GM23338 (cell line): ENCODE results near the gene GPR176. TPM values are rescaled to one million over a fixed set of nuclear protein-coding genes. Genes with fewer than 3 reads are reported as not detected.

Source experiments
- ATAC-seq: fragments of 200-7000 bp; cut with Tn5 transposase; 3 replicates; pipeline ENCODE4 v1.9.1; 2020
- DNase-seq: peaks from one replicate; pipeline ENCODE4 v3.0.0-alpha.2; 2015; ENCODE audit warnings: low spot score
- H2AFZ ChIP-seq: fragments of 200-600 bp; sonication (generic); 2 replicates; pipeline ENCODE4 v1.8.0; 2016; ENCODE audit warnings: antibody characterized with exemption, mild to moderate bottlenecking, moderate library complexity
- H3F3A ChIP-seq: fragments of 200-600 bp; sonication (generic); replicated peaks from 2 replicates; pipeline ENCODE4 v1.8.0; 2017; ENCODE audit warnings: antibody characterized with exemption, mixed run types, low read depth
- H3K27ac ChIP-seq: fragments of 200-600 bp; sonication (generic); 2 replicates; pipeline ENCODE4 v1.6.1; 2016; ENCODE audit warnings: low read depth
- H3K27me3 ChIP-seq: fragments of 200-600 bp; sonication (generic); 2 replicates; pipeline ENCODE4 v1.8.0; 2016; ENCODE audit warnings: mild to moderate bottlenecking, mixed run types, moderate library complexity; ENCODE audit not compliant: insufficient read depth
- H3K36me3 ChIP-seq: fragments of 200-600 bp; sonication (generic); 2 replicates; pipeline ENCODE4 v1.8.0; 2016; ENCODE audit warnings: mild to moderate bottlenecking; ENCODE audit not compliant: insufficient read depth
- H3K4me1 ChIP-seq: fragments of 200-600 bp; sonication (generic); 2 replicates; pipeline ENCODE4 v1.8.0; 2016; ENCODE audit warnings: mild to moderate bottlenecking, moderate library complexity; ENCODE audit not compliant: insufficient read depth
- H3K4me2 ChIP-seq: fragments of 200-600 bp; sonication (generic); 2 replicates; pipeline ENCODE4 v1.7.1; 2017; ENCODE audit warnings: mixed run types
- H3K4me3 ChIP-seq: fragments of 200-600 bp; sonication (generic); 2 replicates; pipeline ENCODE4 v1.6.1; 2016; ENCODE audit warnings: mixed run types
- H3K79me2 ChIP-seq: fragments of 200-600 bp; sonication (generic); replicated peaks from 2 replicates; pipeline ENCODE4 v1.8.0; 2017; ENCODE audit warnings: mild to moderate bottlenecking; ENCODE audit not compliant: insufficient read depth
- H3K9me2 ChIP-seq: fragments of 200-600 bp; sonication (generic); 2 replicates; pipeline ENCODE4 v1.8.0; 2017; ENCODE audit not compliant: insufficient read depth
- H4K20me1 ChIP-seq: fragments of 200-600 bp; sonication (generic); replicated peaks from 2 replicates; pipeline ENCODE4 v1.8.0; 2017; ENCODE audit warnings: mild to moderate bottlenecking; ENCODE audit not compliant: insufficient read depth
- H3K27ac Mint-ChIP-seq: 2 replicates; pipeline ENCODE4 v1.8.0; 2020; ENCODE audit warnings: inconsistent platforms, mild to moderate bottlenecking, moderate library complexity, mixed read lengths
- H3K27me3 Mint-ChIP-seq: 3 replicates; pipeline ENCODE4 v1.8.0; 2022; ENCODE audit warnings: low read depth, mild to moderate bottlenecking, moderate library complexity, mixed read lengths, inconsistent platforms; ENCODE audit not compliant: insufficient read depth, poor library complexity
- H3K36me3 Mint-ChIP-seq: 3 replicates; pipeline ENCODE4 v1.8.0; 2021; ENCODE audit warnings: low read depth, mild to moderate bottlenecking, inconsistent platforms, moderate library complexity, mixed read lengths
- H3K4me1 Mint-ChIP-seq: 3 replicates; pipeline ENCODE4 v1.8.0; 2020; ENCODE audit warnings: mild to moderate bottlenecking, inconsistent platforms, mixed read lengths
- H3K4me3 Mint-ChIP-seq: 3 replicates; pipeline ENCODE4 v1.8.0; 2021; ENCODE audit warnings: moderate library complexity, mild to moderate bottlenecking, inconsistent platforms, mixed read lengths
- H3K9me3 Mint-ChIP-seq: 3 replicates; pipeline ENCODE4 v1.8.0; 2020; ENCODE audit warnings: moderate library complexity, mild to moderate bottlenecking, inconsistent platforms, mixed read lengths
- CREB1 ChIP-seq: fragments of 250-450 bp; sonication (Bioruptor Pico); IDR thresholded peaks from 2 replicates; pipeline ENCODE4 v1.5.0; 2020; ENCODE audit warnings: low read depth, mild to moderate bottlenecking, moderate library complexity
- EZH2 ChIP-seq: fragments of 200-600 bp; sonication (generic); IDR thresholded peaks from one replicate; pipeline ENCODE4 v1.8.0; 2017; ENCODE audit warnings: antibody characterized with exemption, mild to moderate bottlenecking, low read depth; ENCODE audit not compliant: unreplicated experiment
- EZH2phosphoT487 ChIP-seq: fragments of 200-600 bp; sonication (generic); IDR thresholded peaks from one replicate; pipeline ENCODE4 v1.8.1; 2018; ENCODE audit warnings: antibody characterized with exemption; ENCODE audit not compliant: unreplicated experiment
- JUNB ChIP-seq: IDR thresholded peaks from one replicate; pipeline ENCODE4 v1.6.1; 2016; ENCODE audit warnings: antibody characterized with exemption; ENCODE audit not compliant: unreplicated experiment
- NANOG ChIP-seq: IDR thresholded peaks from 2 replicates; pipeline ENCODE4 v1.6.1; 2016; ENCODE audit warnings: antibody characterized with exemption, borderline replicate concordance
- POLR2AphosphoS5 ChIP-seq: IDR thresholded peaks from 2 replicates; pipeline ENCODE4 v1.6.1; 2016; ENCODE audit warnings: antibody characterized with exemption, low read depth
- STAT1 ChIP-seq: IDR thresholded peaks from one replicate; pipeline ENCODE4 v1.6.1; 2016; ENCODE audit warnings: antibody characterized with exemption; ENCODE audit not compliant: unreplicated experiment
- ZNF114 ChIP-seq: fragments of 250-450 bp; sonication (Bioruptor Pico); IDR thresholded peaks from 2 replicates; pipeline ENCODE4 v1.5.0; 2020; ENCODE audit warnings: mild to moderate bottlenecking, moderate library complexity
- ZNF331 ChIP-seq: fragments of 250-450 bp; sonication (Bioruptor Pico); IDR thresholded peaks from 2 replicates; pipeline ENCODE4 v1.5.0; 2020; ENCODE audit warnings: low read depth, mild to moderate bottlenecking, moderate library complexity
- polyA plus RNA-seq: library from polyadenylated mRNA; unstranded; fragments of >200 nt; fragmentation: Nextera tagmentation; extraction: Ambion mirVana; gene quantifications from 2 replicates; pipeline ENCODE4 v1.2.1, GENCODE V29; 2016
- total RNA-seq: library from RNA; depleted of rRNA; stranded (reverse); fragments of >200 nt; shearing (Covaris generic); gene quantifications from 2 replicates; pipeline ENCODE4 v1.2.3, GENCODE V29; 2014
- TF ChIP-seq, protein P1 (sequence below): fragments of 250-450 bp; sonication (Bioruptor Pico); IDR thresholded peaks from 2 replicates; pipeline ENCODE4 v1.5.0; 2020; ENCODE audit warnings: mild to moderate bottlenecking, moderate library complexity
- TF ChIP-seq, protein P2 (sequence below): IDR thresholded peaks from 2 replicates; pipeline ENCODE4 v1.6.1; 2016; ENCODE audit warnings: antibody characterized with exemption
- TF ChIP-seq, protein P3 (sequence below), 2 experiments: fragments of 200-600 bp in 1 of 2; sonication (generic) in 1 of 2; conservative IDR thresholded peaks; 2 replicates each; pipeline versions ENCODE4 v1.5.1 to v1.6.1; 2016 to 2017; ENCODE audit warnings: antibody characterized with exemption in 2 of 2, low read depth in 2 of 2, mild to moderate bottlenecking in 2 of 2, moderate library complexity in 1 of 2
- TF ChIP-seq, protein P4 (sequence below): IDR thresholded peaks from one replicate; pipeline ENCODE4 v1.6.1; 2018; ENCODE audit warnings: antibody characterized with exemption; ENCODE audit not compliant: unreplicated experiment

The GPR176 gene
- total and polyA plus RNA-seq, 2 experiments from 2014 or later: 60.0 to 248 TPM

DNA sequence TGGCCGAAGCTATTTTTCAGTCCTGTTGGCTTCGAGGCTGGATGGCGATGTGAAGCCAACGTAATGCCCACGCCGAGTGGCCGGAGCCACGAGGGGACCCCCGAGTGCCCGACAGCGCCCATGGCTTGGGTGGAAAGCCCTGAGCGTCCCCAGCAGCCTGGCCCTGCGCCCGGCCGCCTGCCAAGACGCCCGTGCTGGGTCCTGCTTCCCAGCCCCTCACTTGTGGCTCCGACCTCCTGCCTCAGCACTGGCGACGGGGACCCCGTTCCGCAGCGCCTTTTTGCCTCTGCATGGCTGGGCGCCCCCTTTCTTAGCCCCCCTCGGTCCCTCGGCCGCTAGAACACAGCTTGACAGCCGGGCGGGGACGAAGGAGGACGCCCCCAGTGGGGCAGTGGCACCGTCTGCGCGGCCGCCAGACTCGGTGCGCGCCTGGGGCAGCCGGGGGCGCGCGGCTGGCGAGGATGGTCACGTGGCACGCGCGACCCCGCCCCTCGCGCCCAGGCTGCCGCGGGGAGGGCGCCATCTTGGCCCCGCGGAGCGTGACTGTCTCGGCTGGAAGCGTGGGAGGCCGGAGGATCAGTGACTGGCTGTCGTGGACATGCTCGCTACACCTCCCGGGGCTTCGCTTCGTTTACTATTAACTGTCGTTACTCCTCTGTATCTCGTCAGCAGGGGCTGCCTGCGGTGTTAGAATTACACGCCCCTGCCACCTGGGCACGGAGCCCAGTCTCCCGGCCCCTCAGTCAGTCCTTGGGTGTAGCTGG is 626 bp upstream of the GPR176 start:
- Histone ChIP-seq H3K4me3 (peak overlapping the region; percentile 71), H2AFZ (no peak overlapping the region), H3F3A (no peaks in the 10 kb centered on the region), H3K27me3 (no peaks in the 10 kb centered on the region), H3K4me1 (peaks cover 33% of the 10 kb centered on the region), H4K20me1 (peaks cover 10% of the 10 kb centered on the region; the same call in 1 of the 2 replicates), H3K36me3 (peaks cover 6% of the 10 kb centered on the region; the same call in 1 of the 2 replicates), H3K4me2 (peak overlapping the region; percentile 75), H3K27ac (peak overlapping the region; percentile 70), H3K79me2 (peaks cover 50% of the 10 kb centered on the region), H3K9me2 (no peaks in the 10 kb centered on the region)
- H3K27ac Mint-ChIP-seq: peak overlapping the region; percentile 86
- peak; percentile 77 for ATAC-seq
- H3K9me3 Mint-ChIP-seq: no peaks in the 10 kb centered on the region; the same call in none of the 3 replicates
- peaks cover 36% of the 10 kb centered on the region for H3K36me3 Mint-ChIP-seq
- TF ChIP-seq ZNF331 (no peak), POLR2AphosphoS5 (peak; percentile 73), CREB1 (no peak), JUNB (no peak), ZNF114 (CRISPR knock-in tag) (no peak), EZH2phosphoT487 (no peak), NANOG (no peak), EZH2 (no peak), STAT1 (no peak)
- TF ChIP-seq, protein P1, sequence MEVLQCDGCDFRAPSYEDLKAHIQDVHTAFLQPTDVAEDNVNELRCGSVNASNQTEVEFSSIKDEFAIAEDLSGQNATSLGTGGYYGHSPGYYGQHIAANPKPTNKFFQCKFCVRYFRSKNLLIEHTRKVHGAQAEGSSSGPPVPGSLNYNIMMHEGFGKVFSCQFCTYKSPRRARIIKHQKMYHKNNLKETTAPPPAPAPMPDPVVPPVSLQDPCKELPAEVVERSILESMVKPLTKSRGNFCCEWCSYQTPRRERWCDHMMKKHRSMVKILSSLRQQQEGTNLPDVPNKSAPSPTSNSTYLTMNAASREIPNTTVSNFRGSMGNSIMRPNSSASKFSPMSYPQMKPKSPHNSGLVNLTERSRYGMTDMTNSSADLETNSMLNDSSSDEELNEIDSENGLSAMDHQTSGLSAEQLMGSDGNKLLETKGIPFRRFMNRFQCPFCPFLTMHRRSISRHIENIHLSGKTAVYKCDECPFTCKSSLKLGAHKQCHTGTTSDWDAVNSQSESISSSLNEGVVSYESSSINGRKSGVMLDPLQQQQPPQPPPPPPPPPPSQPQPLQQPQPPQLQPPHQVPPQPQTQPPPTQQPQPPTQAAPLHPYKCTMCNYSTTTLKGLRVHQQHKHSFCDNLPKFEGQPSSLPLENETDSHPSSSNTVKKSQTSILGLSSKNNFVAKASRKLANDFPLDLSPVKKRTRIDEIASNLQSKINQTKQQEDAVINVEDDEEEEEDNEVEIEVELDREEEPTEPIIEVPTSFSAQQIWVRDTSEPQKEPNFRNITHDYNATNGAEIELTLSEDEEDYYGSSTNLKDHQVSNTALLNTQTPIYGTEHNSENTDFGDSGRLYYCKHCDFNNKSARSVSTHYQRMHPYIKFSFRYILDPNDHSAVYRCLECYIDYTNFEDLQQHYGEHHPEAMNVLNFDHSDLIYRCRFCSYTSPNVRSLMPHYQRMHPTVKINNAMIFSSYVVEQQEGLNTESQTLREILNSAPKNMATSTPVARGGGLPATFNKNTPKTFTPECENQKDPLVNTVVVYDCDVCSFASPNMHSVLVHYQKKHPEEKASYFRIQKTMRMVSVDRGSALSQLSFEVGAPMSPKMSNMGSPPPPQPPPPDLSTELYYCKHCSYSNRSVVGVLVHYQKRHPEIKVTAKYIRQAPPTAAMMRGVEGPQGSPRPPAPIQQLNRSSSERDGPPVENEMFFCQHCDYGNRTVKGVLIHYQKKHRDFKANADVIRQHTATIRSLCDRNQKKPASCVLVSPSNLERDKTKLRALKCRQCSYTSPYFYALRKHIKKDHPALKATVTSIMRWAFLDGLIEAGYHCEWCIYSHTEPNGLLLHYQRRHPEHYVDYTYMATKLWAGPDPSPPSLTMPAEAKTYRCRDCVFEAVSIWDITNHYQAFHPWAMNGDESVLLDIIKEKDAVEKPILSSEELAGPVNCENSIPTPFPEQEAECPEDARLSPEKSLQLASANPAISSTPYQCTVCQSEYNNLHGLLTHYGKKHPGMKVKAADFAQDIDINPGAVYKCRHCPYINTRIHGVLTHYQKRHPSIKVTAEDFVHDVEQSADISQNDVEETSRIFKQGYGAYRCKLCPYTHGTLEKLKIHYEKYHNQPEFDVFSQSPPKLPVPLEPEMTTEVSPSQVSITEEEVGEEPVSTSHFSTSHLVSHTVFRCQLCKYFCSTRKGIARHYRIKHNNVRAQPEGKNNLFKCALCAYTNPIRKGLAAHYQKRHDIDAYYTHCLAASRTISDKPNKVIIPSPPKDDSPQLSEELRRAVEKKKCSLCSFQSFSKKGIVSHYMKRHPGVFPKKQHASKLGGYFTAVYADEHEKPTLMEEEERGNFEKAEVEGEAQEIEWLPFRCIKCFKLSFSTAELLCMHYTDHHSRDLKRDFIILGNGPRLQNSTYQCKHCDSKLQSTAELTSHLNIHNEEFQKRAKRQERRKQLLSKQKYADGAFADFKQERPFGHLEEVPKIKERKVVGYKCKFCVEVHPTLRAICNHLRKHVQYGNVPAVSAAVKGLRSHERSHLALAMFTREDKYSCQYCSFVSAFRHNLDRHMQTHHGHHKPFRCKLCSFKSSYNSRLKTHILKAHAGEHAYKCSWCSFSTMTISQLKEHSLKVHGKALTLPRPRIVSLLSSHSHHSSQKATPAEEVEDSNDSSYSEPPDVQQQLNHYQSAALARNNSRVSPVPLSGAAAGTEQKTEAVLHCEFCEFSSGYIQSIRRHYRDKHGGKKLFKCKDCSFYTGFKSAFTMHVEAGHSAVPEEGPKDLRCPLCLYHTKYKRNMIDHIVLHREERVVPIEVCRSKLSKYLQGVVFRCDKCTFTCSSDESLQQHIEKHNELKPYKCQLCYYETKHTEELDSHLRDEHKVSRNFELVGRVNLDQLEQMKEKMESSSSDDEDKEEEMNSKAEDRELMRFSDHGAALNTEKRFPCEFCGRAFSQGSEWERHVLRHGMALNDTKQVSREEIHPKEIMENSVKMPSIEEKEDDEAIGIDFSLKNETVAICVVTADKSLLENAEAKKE (CRISPR knock-in tag): no peak
- TF ChIP-seq, protein P2, sequence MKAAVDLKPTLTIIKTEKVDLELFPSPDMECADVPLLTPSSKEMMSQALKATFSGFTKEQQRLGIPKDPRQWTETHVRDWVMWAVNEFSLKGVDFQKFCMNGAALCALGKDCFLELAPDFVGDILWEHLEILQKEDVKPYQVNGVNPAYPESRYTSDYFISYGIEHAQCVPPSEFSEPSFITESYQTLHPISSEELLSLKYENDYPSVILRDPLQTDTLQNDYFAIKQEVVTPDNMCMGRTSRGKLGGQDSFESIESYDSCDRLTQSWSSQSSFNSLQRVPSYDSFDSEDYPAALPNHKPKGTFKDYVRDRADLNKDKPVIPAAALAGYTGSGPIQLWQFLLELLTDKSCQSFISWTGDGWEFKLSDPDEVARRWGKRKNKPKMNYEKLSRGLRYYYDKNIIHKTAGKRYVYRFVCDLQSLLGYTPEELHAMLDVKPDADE: 0 out of 2 replicates have a peak, but pooled peaks have one; percentile 18
- TF ChIP-seq, protein P3, sequence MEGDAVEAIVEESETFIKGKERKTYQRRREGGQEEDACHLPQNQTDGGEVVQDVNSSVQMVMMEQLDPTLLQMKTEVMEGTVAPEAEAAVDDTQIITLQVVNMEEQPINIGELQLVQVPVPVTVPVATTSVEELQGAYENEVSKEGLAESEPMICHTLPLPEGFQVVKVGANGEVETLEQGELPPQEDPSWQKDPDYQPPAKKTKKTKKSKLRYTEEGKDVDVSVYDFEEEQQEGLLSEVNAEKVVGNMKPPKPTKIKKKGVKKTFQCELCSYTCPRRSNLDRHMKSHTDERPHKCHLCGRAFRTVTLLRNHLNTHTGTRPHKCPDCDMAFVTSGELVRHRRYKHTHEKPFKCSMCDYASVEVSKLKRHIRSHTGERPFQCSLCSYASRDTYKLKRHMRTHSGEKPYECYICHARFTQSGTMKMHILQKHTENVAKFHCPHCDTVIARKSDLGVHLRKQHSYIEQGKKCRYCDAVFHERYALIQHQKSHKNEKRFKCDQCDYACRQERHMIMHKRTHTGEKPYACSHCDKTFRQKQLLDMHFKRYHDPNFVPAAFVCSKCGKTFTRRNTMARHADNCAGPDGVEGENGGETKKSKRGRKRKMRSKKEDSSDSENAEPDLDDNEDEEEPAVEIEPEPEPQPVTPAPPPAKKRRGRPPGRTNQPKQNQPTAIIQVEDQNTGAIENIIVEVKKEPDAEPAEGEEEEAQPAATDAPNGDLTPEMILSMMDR (conservative IDR thresholded peaks at IDR 0.05; ENCODE audit: low read depth in 2 of 2): peak; percentile 12 to 27; a peak in 2 of 4 replicates
- TF ChIP-seq, protein P4, sequence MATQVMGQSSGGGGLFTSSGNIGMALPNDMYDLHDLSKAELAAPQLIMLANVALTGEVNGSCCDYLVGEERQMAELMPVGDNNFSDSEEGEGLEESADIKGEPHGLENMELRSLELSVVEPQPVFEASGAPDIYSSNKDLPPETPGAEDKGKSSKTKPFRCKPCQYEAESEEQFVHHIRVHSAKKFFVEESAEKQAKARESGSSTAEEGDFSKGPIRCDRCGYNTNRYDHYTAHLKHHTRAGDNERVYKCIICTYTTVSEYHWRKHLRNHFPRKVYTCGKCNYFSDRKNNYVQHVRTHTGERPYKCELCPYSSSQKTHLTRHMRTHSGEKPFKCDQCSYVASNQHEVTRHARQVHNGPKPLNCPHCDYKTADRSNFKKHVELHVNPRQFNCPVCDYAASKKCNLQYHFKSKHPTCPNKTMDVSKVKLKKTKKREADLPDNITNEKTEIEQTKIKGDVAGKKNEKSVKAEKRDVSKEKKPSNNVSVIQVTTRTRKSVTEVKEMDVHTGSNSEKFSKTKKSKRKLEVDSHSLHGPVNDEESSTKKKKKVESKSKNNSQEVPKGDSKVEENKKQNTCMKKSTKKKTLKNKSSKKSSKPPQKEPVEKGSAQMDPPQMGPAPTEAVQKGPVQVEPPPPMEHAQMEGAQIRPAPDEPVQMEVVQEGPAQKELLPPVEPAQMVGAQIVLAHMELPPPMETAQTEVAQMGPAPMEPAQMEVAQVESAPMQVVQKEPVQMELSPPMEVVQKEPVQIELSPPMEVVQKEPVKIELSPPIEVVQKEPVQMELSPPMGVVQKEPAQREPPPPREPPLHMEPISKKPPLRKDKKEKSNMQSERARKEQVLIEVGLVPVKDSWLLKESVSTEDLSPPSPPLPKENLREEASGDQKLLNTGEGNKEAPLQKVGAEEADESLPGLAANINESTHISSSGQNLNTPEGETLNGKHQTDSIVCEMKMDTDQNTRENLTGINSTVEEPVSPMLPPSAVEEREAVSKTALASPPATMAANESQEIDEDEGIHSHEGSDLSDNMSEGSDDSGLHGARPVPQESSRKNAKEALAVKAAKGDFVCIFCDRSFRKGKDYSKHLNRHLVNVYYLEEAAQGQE: no peak
- DNase-seq: peak; percentile 82
- peak overlapping the region; percentile 87 for H3K4me3 Mint-ChIP-seq
- peaks cover 10% of the 10 kb centered on the region for H3K27me3 Mint-ChIP-seq
- H3K4me1 Mint-ChIP-seq: peaks cover 44% of the 10 kb centered on the region
